GM19351 (cell line): Measurements from ENCODE around the gene RTN1.
"Not testable (repeated sequence)": the region's sequence is repeated elsewhere in the genome, so short reads cannot be mapped to it uniquely, and the experiment has no call there.

Source experiments
- ATAC-seq: cut with Tn5 transposase; IDR thresholded peaks from one replicate; pipeline ENCODE4 v1.9.1; 2021; ENCODE audit warnings: mild to moderate bottlenecking, moderate library complexity; ENCODE audit not compliant: unreplicated experiment

Gene RTN1

GRCh38 chr14:59707778-59708561, 162.6 kb downstream of the RTN1 start:
- ATAC-seq: no peak

DNA sequence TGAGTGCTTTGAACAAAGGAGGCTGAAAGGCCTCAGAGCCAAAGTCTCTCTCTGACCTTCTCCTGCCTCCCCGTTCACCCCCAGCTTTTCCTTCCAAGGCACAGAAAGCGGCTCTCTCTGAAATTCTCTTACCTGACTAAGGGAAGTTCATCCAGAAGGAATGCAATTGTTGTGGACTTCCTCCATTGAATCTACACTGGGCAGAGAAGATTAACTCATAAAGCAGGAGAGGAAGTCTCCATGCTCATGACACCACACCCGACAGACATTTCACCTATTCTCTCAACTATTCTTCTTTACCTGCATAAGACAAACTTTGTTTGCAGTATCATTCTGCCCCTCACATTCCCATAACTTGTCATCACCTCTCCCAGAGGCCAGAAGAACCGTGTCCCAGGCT, 164.7 kb downstream of the RTN1 start:
- ATAC-seq: no peak

GRCh38 chr14:59705245-59705644, 165.3 kb downstream of the RTN1 start:
- ATAC-seq: no peak

DNA sequence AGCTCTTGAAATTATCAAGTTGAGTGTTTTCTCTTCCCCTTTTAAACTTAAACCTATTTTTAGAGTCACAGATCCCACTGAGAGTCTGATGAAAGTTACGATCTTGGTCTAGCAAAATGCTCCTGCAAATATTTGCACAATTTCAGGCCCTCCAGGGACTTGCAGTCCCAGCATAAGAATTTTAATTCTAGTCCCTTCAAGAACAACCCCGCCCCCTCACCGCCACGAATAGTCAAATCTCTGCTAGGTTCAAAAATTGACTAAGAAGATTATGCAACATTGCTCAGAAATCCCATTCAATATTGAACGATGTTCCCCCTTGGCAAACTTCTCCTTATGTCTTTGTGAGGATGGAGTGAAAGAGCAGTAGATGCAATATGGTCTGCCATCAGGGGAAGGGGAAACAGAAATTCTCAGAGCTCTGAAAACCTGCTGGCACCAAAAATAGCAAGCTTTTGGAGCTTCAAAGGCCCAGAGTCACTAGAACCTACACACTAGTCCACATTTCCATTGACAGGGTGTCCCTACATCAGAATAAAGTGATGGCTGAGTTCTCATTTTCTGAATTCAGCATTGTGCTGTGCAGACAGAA, 166.4 kb downstream of the RTN1 start:
- ATAC-seq: no peak

GRCh38 chr14:59699442-59699841, 171.1 kb downstream of the RTN1 start:
- no peak for ATAC-seq

GRCh38 chr14:59698793-59699192, 171.8 kb downstream of the RTN1 start:
- no peak for ATAC-seq

- ATAC-seq: no peak
Observed at GRCh38 chr14:59695198-59695597, 175.4 kb downstream of the RTN1 start.

DNA sequence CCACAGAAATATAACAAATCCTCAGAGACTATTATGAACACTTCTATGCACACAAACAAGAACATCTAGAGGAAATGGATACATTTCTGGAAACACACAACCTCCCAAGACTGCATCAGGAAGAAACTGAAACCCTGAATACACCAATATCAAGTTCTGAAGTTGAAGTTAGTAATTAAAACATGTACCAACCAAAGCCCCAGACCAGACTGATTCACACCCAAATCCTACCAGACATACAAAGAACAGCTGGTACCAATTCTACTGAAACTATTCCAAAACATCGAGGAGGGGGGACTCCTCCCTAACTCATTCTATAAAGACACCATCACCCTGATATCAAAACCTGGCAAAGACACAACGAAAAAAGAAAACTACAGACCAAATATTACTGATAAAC, 179.3 kb downstream of the RTN1 start:
- no peak for ATAC-seq

DNA sequence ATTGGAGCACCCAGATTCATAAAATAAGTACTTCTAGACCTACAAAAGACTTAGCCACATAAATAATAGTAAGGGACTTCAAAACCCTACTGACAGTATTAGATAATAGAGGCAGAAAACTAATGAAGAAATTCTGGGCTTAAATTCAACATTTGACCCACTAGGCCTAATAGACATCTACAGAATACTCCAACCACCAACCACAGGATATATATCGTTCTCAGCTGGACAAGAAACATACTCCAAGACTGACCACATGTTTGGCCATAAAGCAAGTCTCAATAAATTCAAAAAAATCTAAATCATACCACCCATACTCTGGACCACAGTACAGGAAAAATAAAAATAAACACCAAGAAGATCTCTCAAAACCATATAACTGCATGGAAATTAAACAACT, 180.2 kb downstream of the RTN1 start:
- ATAC-seq: no peak

DNA sequence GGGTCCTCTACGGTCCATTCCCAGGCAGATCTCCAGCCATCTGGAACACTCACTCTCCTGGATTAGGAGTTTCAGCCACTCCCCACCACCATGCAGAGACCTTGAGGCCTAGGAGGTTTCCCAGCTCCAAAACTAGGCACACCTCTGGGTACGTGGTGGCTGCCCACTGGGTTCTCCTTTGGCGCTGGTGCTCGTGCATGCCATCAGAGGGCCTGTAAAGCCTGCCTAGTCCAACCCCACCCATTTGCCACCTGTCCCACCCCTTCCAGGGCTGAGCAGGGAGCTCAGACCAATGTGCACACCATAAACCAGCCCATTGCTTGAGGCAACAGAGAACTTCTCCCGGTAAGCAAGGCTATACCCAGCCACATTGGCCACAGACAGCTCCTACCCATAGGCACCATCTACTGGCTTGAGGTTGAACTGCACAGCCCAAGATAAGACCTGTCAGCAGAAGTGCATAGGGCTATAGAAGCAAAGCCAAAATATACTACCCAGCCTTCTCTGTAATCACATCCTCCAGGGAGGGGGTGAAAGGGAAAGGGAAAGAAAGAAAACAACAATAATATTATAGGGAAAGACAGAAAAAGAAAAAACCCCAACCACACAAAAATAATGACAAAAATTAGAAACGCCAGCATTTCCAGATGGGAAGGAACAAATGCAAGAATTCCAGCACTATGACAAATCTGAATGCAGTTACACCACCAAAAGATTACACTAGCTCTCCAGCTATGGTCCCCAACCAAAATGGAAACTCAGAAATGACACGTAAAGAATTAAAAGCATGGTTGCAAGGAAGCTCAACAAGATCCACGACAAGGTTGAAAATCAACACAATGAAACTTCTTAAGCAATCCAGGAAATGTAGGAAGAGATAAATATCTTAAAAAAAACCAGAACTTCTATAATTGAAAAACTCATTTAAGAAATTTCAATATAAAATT, 182.1 kb downstream of the RTN1 start:
- peak; percentile 100 for ATAC-seq

DNA sequence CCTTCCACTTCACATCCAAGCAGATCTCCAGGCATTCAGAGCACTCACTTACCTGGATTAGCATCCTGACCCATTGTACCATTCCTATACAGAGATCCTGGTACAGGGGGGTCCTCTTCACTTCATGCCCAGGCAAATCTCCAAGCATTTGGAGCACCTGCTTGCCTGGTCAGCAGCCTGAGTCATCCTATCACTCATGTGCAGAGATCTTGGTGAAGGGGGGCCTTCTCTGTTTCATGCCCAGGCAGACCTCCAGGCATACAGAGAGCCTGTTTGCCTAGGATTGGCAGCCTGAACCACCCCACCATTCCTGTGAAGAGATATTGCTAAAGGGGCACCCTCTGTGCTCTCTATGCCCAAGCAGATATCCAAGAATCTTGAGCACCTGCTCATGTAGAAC, 182.9 kb downstream of the RTN1 start:
- ATAC-seq: no peak

DNA sequence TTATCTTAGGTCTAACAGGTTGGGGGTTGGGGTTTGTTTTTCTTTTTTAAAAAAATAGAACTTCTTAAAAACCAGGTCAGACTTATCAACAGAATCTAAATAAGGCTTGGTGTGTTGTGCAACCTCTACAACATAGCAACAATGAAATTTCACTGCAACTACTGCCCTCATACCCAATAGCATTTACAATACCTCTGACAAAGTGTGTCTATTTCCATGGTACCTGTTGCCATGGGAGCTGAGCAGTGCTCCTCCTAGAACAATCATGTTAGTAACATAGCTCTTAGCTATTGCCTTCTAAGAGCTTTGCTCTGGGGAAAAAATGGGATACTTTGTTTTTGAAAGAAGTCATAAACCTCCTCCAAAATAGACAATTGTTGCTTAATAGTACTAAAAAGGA, 190.7 kb downstream of the RTN1 start:
- no peak for ATAC-seq

DNA sequence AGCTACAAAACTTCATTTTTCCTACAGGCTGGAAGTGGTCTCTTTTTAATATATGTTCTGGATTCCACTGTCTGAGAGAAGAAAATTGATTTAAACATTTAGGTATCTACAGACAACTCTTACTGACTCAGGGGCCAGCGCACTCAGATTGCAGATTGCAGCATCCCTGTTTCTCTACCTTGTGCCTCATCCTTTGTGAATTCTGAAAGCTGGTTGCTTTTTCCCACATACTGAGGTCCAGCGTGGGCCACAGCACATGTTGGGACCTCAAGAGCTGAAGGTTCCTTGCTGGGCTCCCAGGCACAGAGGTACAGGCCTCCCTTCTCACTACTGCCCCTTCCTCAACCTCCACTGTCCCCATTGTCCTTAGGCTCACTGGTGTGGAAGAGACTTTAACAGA, 192.2 kb downstream of the RTN1 start:
- ATAC-seq: no peak

- no peak for ATAC-seq
Observed at GRCh38 chr14:59677771-59678231, 192.8 kb downstream of the RTN1 start.

GRCh38 chr14:59675394-59675793, 195.2 kb downstream of the RTN1 start:
- ATAC-seq: no peak

GRCh38 chr14:59664741-59665140, 205.8 kb downstream of the RTN1 start:
- no peak for ATAC-seq

GRCh38 chr14:59657769-59658168, 212.8 kb downstream of the RTN1 start:
- no peak for ATAC-seq

DNA sequence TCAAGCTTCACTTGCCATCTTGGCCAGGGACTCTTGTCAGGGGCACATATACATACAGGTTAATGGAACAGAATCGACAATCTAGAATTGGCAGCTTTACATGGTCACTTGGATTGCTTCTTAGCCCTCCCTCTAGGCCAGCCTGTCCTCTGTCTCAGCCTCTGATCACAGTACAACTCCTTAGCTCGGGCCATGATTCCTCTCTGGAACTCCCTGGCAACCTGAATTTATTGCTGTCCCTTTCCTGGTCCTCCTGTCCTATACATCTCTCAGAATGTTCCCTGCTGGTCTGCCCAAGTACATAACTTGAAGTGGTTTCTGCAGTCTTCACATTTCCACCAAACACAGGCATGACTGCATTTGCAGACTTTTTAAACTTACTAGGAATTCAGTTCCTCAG, 214.1 kb downstream of the RTN1 start:
- no peak for ATAC-seq

GRCh38 chr14:59654131-59654530, 216.4 kb downstream of the RTN1 start:
- ATAC-seq: not testable (repeated sequence)

GRCh38 chr14:59646832-59647231, 223.7 kb downstream of the RTN1 start:
- not testable (repeated sequence) for ATAC-seq

GRCh38 chr14:59638885-59639284, 231.7 kb downstream of the RTN1 start:
- ATAC-seq: no peak
